ENCODE results near the gene SH3GL1. TPM values are rescaled to one million over a fixed set of nuclear protein-coding genes. Genes with fewer than 3 reads are reported as not detected.

SH3GL1 gene
- total RNA-seq, 2 experiments from 2014 or later: 33.2 to 38.9 TPM

GRCh38 chr19:4313847-4314490 lies 86.4 kb downstream of the SH3GL1 start:
- H2AFZ ChIP-seq (ENCODE audit: low read length): no peak overlapping the region
- BruUV-seq (replicated peaks): no TSS peak
- H3K79me2 ChIP-seq (ENCODE audit: insufficient read depth, low read depth, low read length): no peaks in the 10 kb centered on the region
- intact Hi-C loops (cut with micrococcal nuclease; ENCODE audit: unreplicated experiment): no loop called here
- DNase-seq (ENCODE audit: low spot score): no peak
- POLR2A ChIA-PET: interaction anchor here (0.7 kb wide), 2 partner anchors 18 to 29 kb away, joined by 3 read pairs; no protein-coding TSS in a partner anchor
- H4K20me1 ChIP-seq (ENCODE audit: insufficient read depth, low read length): no peaks in the 10 kb centered on the region
- H3K4me3 ChIP-seq (ENCODE audit: low read depth, low read length, poor library complexity, severe bottlenecking): no peak overlapping the region
- H3K36me3 ChIP-seq (ENCODE audit: insufficient read depth, low read length): no peaks in the 10 kb centered on the region
- H3K4me2 ChIP-seq (ENCODE audit: low read length): no peak overlapping the region
- H3K9me2 ChIP-seq (ENCODE audit: insufficient read depth, low read length): no peaks in the 10 kb centered on the region
- CTCF ChIA-PET (ENCODE audit: unreplicated experiment): no interaction called here
- H3K4me1 ChIP-seq (ENCODE audit: insufficient read depth, low read length, poor library complexity, severe bottlenecking): no peaks in the 10 kb centered on the region
- no peak overlapping the region for H3K27ac ChIP-seq (ENCODE audit: low read depth, low read length, poor library complexity, severe bottlenecking)
- TF ChIP-seq CTCF (conservative IDR thresholded peaks at IDR 0.05; ENCODE audit: low read length) (no peak), EZH2phosphoT487 (IDR thresholded peaks at IDR 0.05; ENCODE audit: borderline replicate concordance, low read depth, low read length) (no peak)
- H3K9me3 ChIP-seq (ENCODE audit: low read length): no peaks in the 10 kb centered on the region

Small RNAs within 50 kb of the gene (microRNA-seq; reads per million reads assigned to microRNA genes)
- gene MIR4746 (ENCODE audit: borderline replicate concordance): 36.3 reads per million, percentile 41 among the genes with 10 or more reads in this experiment

Small RNAs within 50 kb of the gene (small RNA-seq; reads per million reads assigned to genes)
- gene MIR4746: not detected

Other genes with a start within 250 kb of the SH3GL1 start
- gene CREB3L3, start 246.9 kb downstream of the SH3GL1 start, total RNA-seq (2014; rRNA removed; shearing (Covaris generic)): 0.08 and 0.09 TPM in 2 replicates
- not detected in 2 replicates for gene CREB3L3, start 246.9 kb downstream of the SH3GL1 start, total RNA-seq (2022)
- gene SIRT6, start 218.0 kb downstream of the SH3GL1 start, total RNA-seq (2014; rRNA removed; shearing (Covaris generic)): 29.1 and 31.7 TPM in 2 replicates
- 45.3 and 46.2 TPM in 2 replicates for gene SIRT6, start 218.0 kb downstream of the SH3GL1 start, total RNA-seq (2022)
- 1.7 and 2.8 TPM in 2 replicates for gene ANKRD24, start 217.9 kb downstream of the SH3GL1 start, total RNA-seq (2014; rRNA removed; shearing (Covaris generic))
- 4.4 and 4.8 TPM in 2 replicates for gene ANKRD24, start 217.9 kb downstream of the SH3GL1 start, total RNA-seq (2022)
- gene EBI3, start 171.0 kb downstream of the SH3GL1 start, total RNA-seq (2014; rRNA removed; shearing (Covaris generic)): not detected in 2 replicates
- not detected in 2 replicates for gene EBI3, start 171.0 kb downstream of the SH3GL1 start, total RNA-seq (2022)
- 37.8 and 38.2 TPM in 2 replicates for gene YJU2, start 153.5 kb downstream of the SH3GL1 start, total RNA-seq (2014; rRNA removed; shearing (Covaris generic))
- 31.6 and 35.0 TPM in 2 replicates for gene YJU2, start 153.5 kb downstream of the SH3GL1 start, total RNA-seq (2022)
- gene SHD, start 121.3 kb downstream of the SH3GL1 start, total RNA-seq (2014; rRNA removed; shearing (Covaris generic)): not detected in 2 replicates
- not detected in 2 replicates for gene SHD, start 121.3 kb downstream of the SH3GL1 start, total RNA-seq (2022)
- gene TMIGD2, start 98.2 kb downstream of the SH3GL1 start, total RNA-seq (2014; rRNA removed; shearing (Covaris generic)): 2.7 and 6.2 TPM in 2 replicates
- 0.44 and 0.59 TPM in 2 replicates for gene TMIGD2, start 98.2 kb downstream of the SH3GL1 start, total RNA-seq (2022)
- 19.8 and 20.2 TPM in 2 replicates for gene FSD1, start 95.9 kb downstream of the SH3GL1 start, total RNA-seq (2014; rRNA removed; shearing (Covaris generic))
- gene FSD1, start 95.9 kb downstream of the SH3GL1 start, total RNA-seq (2022): 21.9 and 23.2 TPM in 2 replicates
- 0.13 and 1.3 TPM in 2 replicates for gene STAP2, start 61.7 kb downstream of the SH3GL1 start, total RNA-seq (2014; rRNA removed; shearing (Covaris generic))
- gene STAP2, start 61.7 kb downstream of the SH3GL1 start, total RNA-seq (2022): 0.57 and 1.2 TPM in 2 replicates
- gene MPND, start 57.0 kb downstream of the SH3GL1 start, total RNA-seq (2014; rRNA removed; shearing (Covaris generic)): 6.7 and 7.2 TPM in 2 replicates
- 19.1 and 19.5 TPM in 2 replicates for gene MPND, start 57.0 kb downstream of the SH3GL1 start, total RNA-seq (2022)
- 107 and 108 TPM in 2 replicates for gene CHAF1A, start 2.1 kb upstream of the SH3GL1 start, total RNA-seq (2014; rRNA removed; shearing (Covaris generic))
- gene CHAF1A, start 2.1 kb upstream of the SH3GL1 start, total RNA-seq (2022): 119 and 128 TPM in 2 replicates
- gene UBXN6, start 57.2 kb upstream of the SH3GL1 start, total RNA-seq (2014; rRNA removed; shearing (Covaris generic)): 42.3 and 43.5 TPM in 2 replicates
- 51.9 and 57.0 TPM in 2 replicates for gene UBXN6, start 57.2 kb upstream of the SH3GL1 start, total RNA-seq (2022)
- gene HDGFL2, start 71.8 kb upstream of the SH3GL1 start, total RNA-seq (2014; rRNA removed; shearing (Covaris generic)): 54.5 and 79.9 TPM in 2 replicates
- 77.3 and 85.9 TPM in 2 replicates for gene HDGFL2, start 71.8 kb upstream of the SH3GL1 start, total RNA-seq (2022)
- gene PLIN4, start 117.9 kb upstream of the SH3GL1 start, total RNA-seq (2014; rRNA removed; shearing (Covaris generic)): 0.13 TPM in 1 of 2 replicates, not detected in the other
- gene PLIN4, start 117.9 kb upstream of the SH3GL1 start, total RNA-seq (2022): 0.24 and 0.32 TPM in 2 replicates
- 0.67 and 0.85 TPM in 2 replicates for gene PLIN5, start 134.7 kb upstream of the SH3GL1 start, total RNA-seq (2014; rRNA removed; shearing (Covaris generic))
- 1.9 and 2.2 TPM in 2 replicates for gene PLIN5, start 134.7 kb upstream of the SH3GL1 start, total RNA-seq (2022)
- gene LRG1, start 139.5 kb upstream of the SH3GL1 start, total RNA-seq (2014; rRNA removed; shearing (Covaris generic)): 0.67 and 1.6 TPM in 2 replicates
- gene LRG1, start 139.5 kb upstream of the SH3GL1 start, total RNA-seq (2022): 1.8 and 1.9 TPM in 2 replicates
- 0.05 TPM in 1 of 2 replicates, not detected in the other for gene SEMA6B, start 159.1 kb upstream of the SH3GL1 start, total RNA-seq (2014; rRNA removed; shearing (Covaris generic))
- not detected in 2 replicates for gene SEMA6B, start 159.1 kb upstream of the SH3GL1 start, total RNA-seq (2022)
- gene TNFAIP8L1, start 239.0 kb upstream of the SH3GL1 start, total RNA-seq (2014; rRNA removed; shearing (Covaris generic)): 9.0 and 10.0 TPM in 2 replicates
- gene TNFAIP8L1, start 239.0 kb upstream of the SH3GL1 start, total RNA-seq (2022): 22.7 and 24.3 TPM in 2 replicates

Measured in OCI-LY7 (cell line).